Skeletal muscle tissue (tissue), 4 donors: ENCODE data around the gene JMJD1C. TPM values are rescaled to one million over a fixed set of nuclear protein-coding genes. Genes with fewer than 3 reads are reported as not detected.
"Not testable (repeated sequence)": the region's sequence is repeated elsewhere in the genome, so short reads cannot be mapped to it uniquely, and the experiment has no call there.

Experiments
- H3K27ac ChIP-seq: one replicate; pipeline ENCODE4 v1.7.0; 2013; ENCODE audit warnings: mild to moderate bottlenecking, low read depth, low read length, inconsistent platforms
- H3K27me3 ChIP-seq, 3 donors: one replicate each; pipeline ENCODE4 v1.7.0; 2013; ENCODE audit warnings: low read length in 3 of 3; ENCODE audit not compliant: control insufficient read depth in 3 of 3, insufficient read depth in 3 of 3
- H3K36me3 ChIP-seq, 3 donors: one replicate each; pipeline ENCODE4 v1.7.0; 2013; ENCODE audit warnings: low read length in 3 of 3; ENCODE audit not compliant: control insufficient read depth in 3 of 3, insufficient read depth in 3 of 3
- H3K4me1 ChIP-seq, 3 donors: one replicate each; pipeline ENCODE4 v1.7.0; 2013; ENCODE audit warnings: low read length in 3 of 3, mild to moderate bottlenecking in 3 of 3; ENCODE audit not compliant: control insufficient read depth in 3 of 3, insufficient read depth in 3 of 3
- H3K4me3 ChIP-seq, 3 donors: one replicate each; pipeline ENCODE4 v1.7.0; 2013; ENCODE audit warnings: low read length in 3 of 3
- H3K9ac ChIP-seq, 3 donors: one replicate each; pipeline ENCODE4 v1.7.0; 2013; ENCODE audit warnings: low read length in 3 of 3, mild to moderate bottlenecking in 3 of 3, moderate library complexity in 2 of 3, low read depth in 1 of 3
- H3K9me3 ChIP-seq, 3 donors: one replicate each; pipeline ENCODE4 v1.7.0; 2013; ENCODE audit warnings: low read length in 3 of 3; ENCODE audit not compliant: control insufficient read depth in 3 of 3
- total RNA-seq: library from RNA; depleted of rRNA; stranded (reverse); fragments of >200 nt; gene quantifications from one replicate; pipeline ENCODE4 v1.2.3, GENCODE V29; 2014
- donor health status: Osteomylitis.

JMJD1C gene
- total RNA-seq, 1 donor from 2014 or later: 90.8 TPM

GRCh38 chr10:63250032-63250431 lies 215.7 kb downstream of the JMJD1C start:
- Histone ChIP-seq H3K4me3 (no peak overlapping the region), H3K27ac (no peak overlapping the region), H3K27me3 (no peaks in the 10 kb centered on the region), H3K4me1 (peaks cover 2 to 12% (median 3%) of the 10 kb centered on the region in 3 donors), H3K36me3 (no peaks in the 10 kb centered on the region), H3K9ac (no peak overlapping the region), H3K9me3 (no peaks in the 10 kb centered on the region)

- peaks cover 4 to 13% (median 9%) of the 10 kb centered on the region in 3 donors for H3K4me1 ChIP-seq
- H3K9me3 ChIP-seq: no peaks in the 10 kb centered on the region
- H3K36me3 ChIP-seq: no peaks in the 10 kb centered on the region
- H3K27me3 ChIP-seq: no peaks in the 10 kb centered on the region
- H3K27ac ChIP-seq: no peak overlapping the region
- H3K9ac ChIP-seq: no peak overlapping the region
- no peak overlapping the region for H3K4me3 ChIP-seq
These were observed 218.0 kb downstream of the JMJD1C start for GRCh38 chr10:63247771-63248170.

- no peak overlapping the region for H3K27ac ChIP-seq
These were observed 219.4 kb downstream of the JMJD1C start for GRCh38 chr10:63246356-63246755.

GRCh38 chr10:63241841-63242281 lies 223.9 kb downstream of the JMJD1C start:
- Histone ChIP-seq H3K27me3 (no peaks in the 10 kb centered on the region), H3K9ac (no peak overlapping the region), H3K4me1 (peaks cover 9 to 11% (median 10%) of the 10 kb centered on the region in 3 donors), H3K9me3 (no peaks in the 10 kb centered on the region), H3K4me3 (peak overlapping the region in 1 of 3 donors; percentile 15), H3K27ac (no peak overlapping the region), H3K36me3 (no peaks in the 10 kb centered on the region)

More at GRCh38 chr10:63246356-63246755, 219.4 kb downstream of the JMJD1C start:
- Histone ChIP-seq H3K4me1 (peaks cover 9 to 11% (median 10%) of the 10 kb centered on the region in 3 donors), H3K4me3 (no peak overlapping the region), H3K9me3 (no peaks in the 10 kb centered on the region), H3K9ac (no peak overlapping the region), H3K27me3 (no peaks in the 10 kb centered on the region), H3K36me3 (no peaks in the 10 kb centered on the region)

GRCh38 chr10:63240807-63241206 lies 225.0 kb downstream of the JMJD1C start:
- no peaks in the 10 kb centered on the region for H3K36me3 ChIP-seq
- H3K9me3 ChIP-seq: no peaks in the 10 kb centered on the region
- no peak overlapping the region for H3K27ac ChIP-seq
- H3K4me3 ChIP-seq: no peak overlapping the region
- H3K9ac ChIP-seq: no peak overlapping the region
- H3K4me1 ChIP-seq: peaks cover 9 to 11% (median 10%) of the 10 kb centered on the region in 3 donors
- no peaks in the 10 kb centered on the region for H3K27me3 ChIP-seq

GRCh38 chr10:63238501-63238900 lies 227.3 kb downstream of the JMJD1C start:
- Histone ChIP-seq H3K4me3 (no peak overlapping the region), H3K36me3 (no peaks in the 10 kb centered on the region), H3K27me3 (no peaks in the 10 kb centered on the region), H3K4me1 (peaks cover 4 to 6% (median 6%) of the 10 kb centered on the region in 3 donors), H3K9ac (no peak overlapping the region), H3K27ac (no peak overlapping the region), H3K9me3 (no peaks in the 10 kb centered on the region)

- H3K9me3 ChIP-seq: no peaks in the 10 kb centered on the region
- H3K27ac ChIP-seq: no peak overlapping the region
- H3K4me3 ChIP-seq: no peak overlapping the region
- H3K9ac ChIP-seq: no peak overlapping the region
- no peaks in the 10 kb centered on the region for H3K27me3 ChIP-seq
- no peaks in the 10 kb centered on the region for H3K36me3 ChIP-seq
- peaks cover 4 to 10% (median 4%) of the 10 kb centered on the region in 3 donors for H3K4me1 ChIP-seq
These were observed 228.4 kb downstream of the JMJD1C start for GRCh38 chr10:63237396-63237795.

GRCh38 chr10:63236113-63236935 lies 229.5 kb downstream of the JMJD1C start:
- H3K27ac ChIP-seq: peak overlapping the region; percentile 39
- H3K36me3 ChIP-seq: no peaks in the 10 kb centered on the region
- no peak overlapping the region for H3K9ac ChIP-seq
- H3K4me3 ChIP-seq: no peak overlapping the region
- no peaks in the 10 kb centered on the region for H3K27me3 ChIP-seq
- H3K4me1 ChIP-seq: peaks cover 0 to 4% (median 4%) of the 10 kb centered on the region in 3 donors
- H3K9me3 ChIP-seq: no peaks in the 10 kb centered on the region

GRCh38 chr10:63235136-63235535 lies 230.6 kb downstream of the JMJD1C start:
- H3K36me3 ChIP-seq, H3K27ac ChIP-seq, H3K9ac ChIP-seq, H3K4me3 ChIP-seq, H3K4me1 ChIP-seq, H3K9me3 ChIP-seq, H3K27me3 ChIP-seq: not testable (repeated sequence)

GRCh38 chr10:63229161-63229560 lies 236.6 kb downstream of the JMJD1C start:
- peaks cover 0 to 4% (median 0%) of the 10 kb centered on the region in 3 donors for H3K4me1 ChIP-seq
- H3K4me3 ChIP-seq: no peak overlapping the region
- no peaks in the 10 kb centered on the region for H3K27me3 ChIP-seq
- H3K36me3 ChIP-seq: no peaks in the 10 kb centered on the region
- no peaks in the 10 kb centered on the region for H3K9me3 ChIP-seq
- H3K27ac ChIP-seq: no peak overlapping the region
- H3K9ac ChIP-seq: no peak overlapping the region
